HepG2 (cell line): ENCODE results near the gene DTYMK. TPM values are rescaled to one million over a fixed set of nuclear protein-coding genes. Genes with fewer than 3 reads are reported as not detected.

Experiments
- EED ChIP-seq: sonication (generic); formaldehyde crosslinking; IDR thresholded peaks from 2 replicates; pipeline ENCODE4 v1.5.0; 2020; ENCODE audit warnings: mild to moderate bottlenecking, missing genetic modification reagents
- GATA4 ChIP-seq: sonication (generic); IDR thresholded peaks from 2 replicates; pipeline ENCODE4 v1.6.1; 2016; ENCODE audit warnings: antibody characterized with exemption, low read depth, borderline replicate concordance
- GATAD1 ChIP-seq: IDR thresholded peaks from 2 replicates; pipeline ENCODE4 v1.6.1; 2016; ENCODE audit warnings: missing genetic modification reagents, missing compliant biosample characterization
- HBP1 ChIP-seq: IDR thresholded peaks from 2 replicates; pipeline ENCODE4 v1.6.1; 2016; ENCODE audit warnings: low read depth, control low read depth
- HIC2 ChIP-seq: sonication (generic); formaldehyde crosslinking; IDR thresholded peaks from 2 replicates; pipeline ENCODE4 v1.9.0; 2022; ENCODE audit warnings: low read depth, missing genetic modification reagents
- HMG20A ChIP-seq: IDR thresholded peaks from 2 replicates; pipeline ENCODE4 v1.6.1; 2016; ENCODE audit warnings: borderline replicate concordance
- KDM5B ChIP-seq: sonication (generic); formaldehyde crosslinking; IDR thresholded peaks from 2 replicates; pipeline ENCODE4 v1.4.0; 2020; ENCODE audit warnings: missing genetic modification reagents, mild to moderate bottlenecking, borderline replicate concordance
- KMT2B ChIP-seq: IDR thresholded peaks from 2 replicates; pipeline ENCODE4 v1.6.1; 2016; ENCODE audit warnings: missing genetic modification reagents, missing compliant biosample characterization
- NCOA1 ChIP-seq: sonication (generic); formaldehyde crosslinking; IDR thresholded peaks from 2 replicates; pipeline ENCODE4 v1.9.0; 2021; ENCODE audit warnings: missing genetic modification reagents
- NFIC ChIP-seq: IDR thresholded peaks from 2 replicates; pipeline ENCODE4 v1.6.1; 2012; ENCODE audit warnings: mild to moderate bottlenecking, low read length, inconsistent platforms
- ONECUT2 ChIP-seq: sonication (generic); formaldehyde crosslinking; IDR thresholded peaks from 2 replicates; pipeline ENCODE4 v1.4.0; 2020; ENCODE audit warnings: missing genetic modification reagents
- PAWR ChIP-seq: sonication (generic); formaldehyde crosslinking; IDR thresholded peaks from 2 replicates; pipeline ENCODE4 v1.4.0; 2020; ENCODE audit warnings: missing genetic modification reagents, mild to moderate bottlenecking, borderline replicate concordance
- RARA ChIP-seq: IDR thresholded peaks from 2 replicates; pipeline ENCODE4 v1.6.1; 2016; ENCODE audit warnings: missing genetic modification reagents, missing compliant biosample characterization
- REXO4 ChIP-seq: sonication (generic); formaldehyde crosslinking; IDR thresholded peaks from 2 replicates; pipeline ENCODE4 v1.8.0; 2022; ENCODE audit warnings: missing genetic modification reagents, mild to moderate bottlenecking, borderline replicate concordance
- SNAI1 ChIP-seq: sonication (generic); formaldehyde crosslinking; IDR thresholded peaks from 2 replicates; pipeline ENCODE4 v1.5.0; 2020; ENCODE audit warnings: mild to moderate bottlenecking, missing genetic modification reagents, borderline replicate concordance
- TCF12 ChIP-seq, 2 experiments: fragments of 450-650 bp in 1 of 2; sonication (generic) in 1 of 2; formaldehyde crosslinking in 1 of 2; IDR thresholded peaks; 2 replicates each; pipeline versions ENCODE4 v1.6.1 to v1.8.0; 2017 to 2022; ENCODE audit warnings: antibody characterized with exemption in 1 of 2, mild to moderate bottlenecking in 1 of 2, missing genetic modification reagents in 1 of 2, moderate library complexity in 1 of 2
- THAP9 ChIP-seq: sonication (generic); formaldehyde crosslinking; IDR thresholded peaks from 2 replicates; pipeline ENCODE4; 2020; ENCODE audit warnings: missing genetic modification reagents, mild to moderate bottlenecking, borderline replicate concordance
- ZKSCAN5 ChIP-seq: sonication (generic); formaldehyde crosslinking; IDR thresholded peaks from 2 replicates; pipeline ENCODE4 v1.5.1; 2020; ENCODE audit warnings: mild to moderate bottlenecking, missing genetic modification reagents
- ZNF34 ChIP-seq: sonication (generic); formaldehyde crosslinking; IDR thresholded peaks from 2 replicates; pipeline ENCODE4 v1.4.0; 2020; ENCODE audit warnings: mild to moderate bottlenecking, missing genetic modification reagents, borderline replicate concordance
- ZNF44 ChIP-seq: sonication (generic); formaldehyde crosslinking; IDR thresholded peaks from 2 replicates; pipeline ENCODE4 v1.5.1; 2020; ENCODE audit warnings: mild to moderate bottlenecking, missing genetic modification reagents
- ZNF597 ChIP-seq: sonication (generic); formaldehyde crosslinking; IDR thresholded peaks from 2 replicates; pipeline ENCODE4 v1.5.0; 2020; ENCODE audit warnings: missing genetic modification reagents
- ZNF607 ChIP-seq: sonication (generic); formaldehyde crosslinking; IDR thresholded peaks from 2 replicates; pipeline ENCODE4 v1.5.1; 2020; ENCODE audit warnings: missing genetic modification reagents, mild to moderate bottlenecking, borderline replicate concordance
- ZNF672 ChIP-seq: sonication (generic); formaldehyde crosslinking; IDR thresholded peaks from 2 replicates; pipeline ENCODE4 v1.8.1; 2022; ENCODE audit warnings: missing genetic modification reagents
- polyA plus RNA-seq, 8 experiments: library from polyadenylated mRNA; depleted of rRNA in 3 of 8; stranded (reverse) in 7 of 8; unstranded in 1 of 8; fragments of >200 nt; fragmentation: Illumina TruSeq in 4 of 8; extraction: Trizol in 4 of 8; gene quantifications; 2 replicates each; pipeline versions ENCODE4 v1.2.1 to v1.2.3, GENCODE V29; 2011 to 2016; ENCODE audit warnings: low read depth in 4 of 8, missing spikeins in 1 of 8, mixed read lengths in 1 of 8; ENCODE audit not compliant: insufficient read depth in 1 of 8
- total RNA-seq, 5 experiments: library from RNA; depleted of rRNA; stranded (reverse); fragments of >200 nt; fragmentation: Illumina TruSeq; extraction: Trizol; gene quantifications; 2 replicates each; pipeline ENCODE4 v1.2.3, GENCODE V29; 2016; ENCODE audit warnings: low read depth in 1 of 5

Gene DTYMK
- total and polyA plus RNA-seq, 2 of the 13 experiments (the other 11 are each of a cell fraction or from before 2014, with no cell fraction given), result 57.5 to 134 TPM

- no peak for TF ChIP-seq THAP9 (CRISPR knock-in tag)
- peak; percentile 46; the same call in 1 of the 2 replicates for TF ChIP-seq ZNF607 (CRISPR knock-in tag)
- TF ChIP-seq ZKSCAN5, result no peak
- 0 out of 2 replicates have a peak, but pooled peaks have one; percentile 7 for TF ChIP-seq SNAI1 (CRISPR knock-in tag)
- TF ChIP-seq ZNF672 (CRISPR knock-in tag), result no peak; the same call in 1 of the 2 replicates
- no peak for TF ChIP-seq TCF12 (IDR thresholded peaks at IDR 0.05)
- TF ChIP-seq TCF12 (CRISPR knock-in tag; IDR thresholded peaks at IDR 0.05), result peak; percentile 82
- TF ChIP-seq HIC2, result 0 out of 2 replicates have a peak, but pooled peaks have one; percentile 30
- TF ChIP-seq NFIC, result no peak
- no peak for TF ChIP-seq HMG20A
- no peak for TF ChIP-seq EED (CRISPR knock-in tag)
- TF ChIP-seq ONECUT2, result no peak
- TF ChIP-seq KMT2B (CRISPR knock-in tag), result no peak
- TF ChIP-seq PAWR (CRISPR knock-in tag), result 0 out of 2 replicates have a peak, but pooled peaks have one; percentile 7
- TF ChIP-seq NCOA1 (CRISPR knock-in tag), result no peak
- 0 out of 2 replicates have a peak, but pooled peaks have one; percentile 32 for TF ChIP-seq HBP1 (CRISPR knock-in tag)
- TF ChIP-seq GATA4, result no peak
- TF ChIP-seq RARA (CRISPR knock-in tag), result no peak
- no peak for TF ChIP-seq ZNF34
- no peak for TF ChIP-seq KDM5B
- TF ChIP-seq REXO4 (CRISPR knock-in tag), result peak; percentile 58; the same call in 1 of the 2 replicates
- no peak for TF ChIP-seq ZNF44 (CRISPR knock-in tag)
- TF ChIP-seq ZNF597 (CRISPR knock-in tag), result no peak; the same call in 1 of the 2 replicates
- TF ChIP-seq GATAD1, result no peak
Measured at GRCh38 chr2:241734467-241735208, 48.0 kb upstream of the DTYMK start, which contains the start of gene D2HGDH (continued).
